Ishikawa (cell line): Measurements from ENCODE around the gene LIG3.

Experiments used
- CEBPB ChIP-seq: IDR thresholded peaks from 2 replicates; pipeline ENCODE4 v1.6.1; 2012
- CREB1 ChIP-seq: IDR thresholded peaks from 2 replicates; pipeline ENCODE4 v1.6.1; 2012; ENCODE audit warnings: low read depth
- EGR1 ChIP-seq: IDR thresholded peaks from 2 replicates; pipeline ENCODE4 v1.6.1; 2012
- EP300 ChIP-seq: IDR thresholded peaks from 2 replicates; pipeline ENCODE4 v1.6.1; 2012; ENCODE audit warnings: borderline replicate concordance
- FOXM1 ChIP-seq: IDR thresholded peaks from 2 replicates; pipeline ENCODE4 v1.6.1; 2012; ENCODE audit warnings: low read depth, borderline replicate concordance
- MAX ChIP-seq: IDR thresholded peaks from 2 replicates; pipeline ENCODE4 v1.6.1; 2012
- NFIC ChIP-seq: IDR thresholded peaks from 2 replicates; pipeline ENCODE4 v1.6.1; 2012
- RAD21 ChIP-seq: IDR thresholded peaks from 2 replicates; pipeline ENCODE4 v1.6.1; 2012; ENCODE audit warnings: low read depth
- REST ChIP-seq: IDR thresholded peaks from 2 replicates; pipeline ENCODE4 v1.6.1; 2012; ENCODE audit warnings: low read depth, mild to moderate bottlenecking
- TAF1 ChIP-seq: IDR thresholded peaks from 2 replicates; pipeline ENCODE4 v1.6.1; 2012; ENCODE audit warnings: low read depth, mild to moderate bottlenecking
- TCF12 ChIP-seq: IDR thresholded peaks from 2 replicates; pipeline ENCODE4 v1.6.1; 2012; ENCODE audit warnings: low read depth
- TEAD4 ChIP-seq: IDR thresholded peaks from 2 replicates; pipeline ENCODE4 v1.6.1; 2012
- YY1 ChIP-seq: IDR thresholded peaks from 2 replicates; pipeline ENCODE4 v1.6.1; 2012; ENCODE audit warnings: low read depth
- ZBTB7A ChIP-seq: IDR thresholded peaks from 2 replicates; pipeline ENCODE4 v1.6.1; 2012; ENCODE audit warnings: low read depth
- TF ChIP-seq, protein P1 (sequence below): IDR thresholded peaks from 2 replicates; pipeline ENCODE4 v1.6.1; 2012

Gene LIG3

DNA sequence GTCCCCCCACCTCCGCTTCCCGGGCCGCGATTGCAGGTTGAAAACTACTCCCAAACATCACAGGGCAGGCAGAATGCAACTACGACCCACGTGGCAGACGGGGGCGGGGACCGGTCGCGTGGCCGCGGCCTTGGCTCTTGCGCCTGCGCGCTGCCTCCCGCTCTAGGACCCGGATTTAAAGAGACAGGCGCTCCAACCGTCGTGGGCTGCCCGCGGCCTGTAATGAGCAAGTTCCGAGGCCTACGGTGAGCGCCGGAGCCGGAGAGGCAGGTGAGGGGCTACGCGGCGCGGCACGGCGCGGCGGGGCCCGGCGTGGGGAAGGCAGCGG lies at the start of gene LIG3:
TSS of gene LIG3 (plus strand) at position 160 of the 328 bp plus-strand sequence. CDS start 2,494 bp downstream, outside the sequence.
- TF ChIP-seq NFIC, result no peak
- no peak for TF ChIP-seq EP300
- peak; percentile 4; the same call in 1 of the 2 replicates for TF ChIP-seq YY1
- no peak for TF ChIP-seq CEBPB
- 0 out of 2 replicates have a peak, but pooled peaks have one; percentile 24 for TF ChIP-seq TCF12
- no peak for TF ChIP-seq REST
- TF ChIP-seq EGR1, result 0 out of 2 replicates have a peak, but pooled peaks have one; percentile 19
- no peak for TF ChIP-seq ZBTB7A
- TF ChIP-seq TEAD4, result no peak
- TF ChIP-seq CREB1, result no peak
- peak; percentile 65; the same call in 1 of the 2 replicates for TF ChIP-seq FOXM1
- TF ChIP-seq, protein P1, sequence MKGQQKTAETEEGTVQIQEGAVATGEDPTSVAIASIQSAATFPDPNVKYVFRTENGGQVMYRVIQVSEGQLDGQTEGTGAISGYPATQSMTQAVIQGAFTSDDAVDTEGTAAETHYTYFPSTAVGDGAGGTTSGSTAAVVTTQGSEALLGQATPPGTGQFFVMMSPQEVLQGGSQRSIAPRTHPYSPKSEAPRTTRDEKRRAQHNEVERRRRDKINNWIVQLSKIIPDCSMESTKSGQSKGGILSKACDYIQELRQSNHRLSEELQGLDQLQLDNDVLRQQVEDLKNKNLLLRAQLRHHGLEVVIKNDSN, result peak; percentile 92
- peak; percentile 98 for TF ChIP-seq MAX
- TF ChIP-seq RAD21, result no peak
- peak; percentile 62 for TF ChIP-seq TAF1

DNA sequence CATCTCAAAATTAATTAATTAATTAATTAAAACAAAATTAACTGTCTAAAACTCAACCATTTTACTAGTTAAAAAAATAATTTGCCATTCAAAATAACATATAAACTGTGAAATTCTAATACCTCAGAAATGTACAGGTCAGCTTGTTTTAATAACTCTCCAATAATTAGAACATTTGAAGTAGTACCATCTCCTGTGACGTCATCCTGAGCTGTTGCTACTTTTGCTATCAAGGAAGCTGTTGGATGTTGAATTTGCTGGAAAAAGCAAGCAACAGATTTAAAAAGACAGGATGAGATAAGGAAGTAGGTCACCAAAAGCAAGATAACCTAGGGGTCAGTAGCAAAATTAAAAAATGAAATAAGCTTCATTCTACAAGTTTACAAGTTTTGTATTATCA lies 21.9 kb upstream of the LIG3 start:
- TF ChIP-seq RAD21 (no peak), TCF12 (no peak), FOXM1 (no peak), EGR1 (no peak), NFIC (no peak), CEBPB (no peak), ZBTB7A (no peak), TEAD4 (no peak), MAX (no peak), YY1 (no peak)
- TF ChIP-seq, protein P1, result no peak

GRCh38 chr17:34961093-34961911 lies 19.0 kb upstream of the LIG3 start, which contains the start of the genes CCT6B and ZNF830:
TSS of gene CCT6B (minus strand) at chr17:34961460. CDS start at chr17:34961393, 67 bp downstream.
TSS of gene ZNF830 (plus strand) at chr17:34961540. CDS start at chr17:34961567, 27 bp downstream.
- TF ChIP-seq RAD21 (no peak), EGR1 (peak; percentile 53; the same call in 1 of the 2 replicates), YY1 (peak; percentile 95), MAX (peak; percentile 77), CREB1 (peak; percentile 89), NFIC (peak; percentile 17; the same call in 1 of the 2 replicates), EP300 (no peak), TCF12 (peak; percentile 43; the same call in 1 of the 2 replicates), REST (no peak), TAF1 (peak; percentile 94)
- TF ChIP-seq, protein P1, result no peak

GRCh38 chr17:34974179-34974578 lies 6.1 kb upstream of the LIG3 start:
- no peak for TF ChIP-seq NFIC
- TF ChIP-seq FOXM1, result no peak
- TF ChIP-seq, protein P1, result no peak
- no peak for TF ChIP-seq RAD21
- no peak for TF ChIP-seq REST
- TF ChIP-seq CEBPB, result no peak
- no peak for TF ChIP-seq EGR1
- TF ChIP-seq YY1, result no peak
- TF ChIP-seq ZBTB7A, result no peak
- TF ChIP-seq TAF1, result no peak
- TF ChIP-seq MAX, result no peak
- TF ChIP-seq CREB1, result no peak
- no peak for TF ChIP-seq EP300
- no peak for TF ChIP-seq TEAD4
- no peak for TF ChIP-seq TCF12
